PFSK-1 (cell line): Measurements from ENCODE around the gene FAM50B.

Source experiments
- POLR2AphosphoS5 ChIP-seq: IDR thresholded peaks from 2 replicates; pipeline ENCODE4 v1.6.1; 2012; ENCODE audit warnings: low read depth, mild to moderate bottlenecking, control low read depth, low read length, moderate library complexity
- REST ChIP-seq, 2 experiments: IDR thresholded peaks; 2 replicates each; pipeline versions ENCODE4 v1.6.1 to v1.8.0; 2011 to 2012; ENCODE audit warnings: low read depth in 2 of 2, low read length in 2 of 2, control low read depth in 1 of 2, inconsistent platforms in 1 of 2, mild to moderate bottlenecking in 1 of 2, moderate library complexity in 1 of 2; ENCODE audit not compliant: insufficient read depth in 1 of 2
- SIN3A ChIP-seq: IDR thresholded peaks from 2 replicates; pipeline ENCODE4 v1.6.1; 2012; ENCODE audit warnings: mild to moderate bottlenecking, low read length, moderate library complexity, borderline replicate concordance; ENCODE audit not compliant: insufficient read depth

DNA sequence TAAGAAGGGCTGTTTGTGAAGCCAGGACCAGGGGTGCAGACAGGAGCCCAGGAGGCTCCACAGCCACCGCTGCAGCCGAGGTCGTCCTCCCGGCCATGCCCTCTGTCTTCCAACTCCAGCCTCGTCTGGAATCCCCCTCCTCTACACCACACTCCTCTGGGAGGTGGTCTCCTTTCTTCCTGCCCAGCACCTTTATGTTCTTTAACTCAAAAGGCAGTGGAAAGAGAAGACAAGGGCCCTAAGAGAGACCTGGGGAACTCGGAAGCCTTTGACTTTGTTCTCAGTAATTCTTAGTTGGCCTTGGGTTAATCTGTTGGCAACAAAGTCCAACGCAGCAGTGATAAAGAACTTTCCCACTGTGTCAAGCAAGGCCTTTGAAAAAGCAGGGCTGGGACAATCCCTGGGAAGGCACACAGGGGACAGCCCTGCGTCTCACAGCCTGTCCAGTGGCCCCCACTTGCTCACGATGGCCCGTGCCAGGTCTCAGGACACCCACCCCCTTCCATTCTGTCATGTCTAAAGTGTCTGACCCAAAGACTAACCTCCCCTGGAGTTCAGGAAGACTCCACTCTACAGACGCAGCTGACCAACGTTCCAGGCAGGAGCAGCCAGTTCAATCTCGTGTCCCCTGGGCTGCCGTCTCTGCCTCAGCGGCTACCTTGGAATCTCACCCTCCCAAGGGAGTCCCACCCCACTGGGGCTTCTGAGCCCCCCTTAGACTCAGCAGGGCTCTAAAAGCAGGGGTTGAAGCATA lies 42.8 kb upstream of the FAM50B start:
- TF ChIP-seq SIN3A (no peak), POLR2AphosphoS5 (no peak), REST (IDR thresholded peaks at IDR 0.05; ENCODE audit: insufficient read depth in 1 of 2, low read depth in 2 of 2, low read length in 2 of 2) (no peak)
